HG02970 (cell line): Measurements from ENCODE around the gene TAF4B.
"Not testable (repeated sequence)": the region's sequence is repeated elsewhere in the genome, so short reads cannot be mapped to it uniquely, and the experiment has no call there.

Experiments
- ATAC-seq: cut with Tn5 transposase; IDR thresholded peaks from one replicate; pipeline ENCODE4 v1.9.1; 2021; ENCODE audit warnings: mild to moderate bottlenecking, moderate library complexity, moderate number of reproducible peaks; ENCODE audit not compliant: unreplicated experiment, low FRiP score

Gene TAF4B

GRCh38 chr18:26419746-26420145 lies 193.5 kb downstream of the TAF4B start:
- no peak for ATAC-seq

GRCh38 chr18:26421503-26421902 lies 195.3 kb downstream of the TAF4B start:
- no peak for ATAC-seq

GRCh38 chr18:26421931-26422330 lies 195.7 kb downstream of the TAF4B start:
- no peak for ATAC-seq

GRCh38 chr18:26422472-26423162 lies 196.4 kb downstream of the TAF4B start:
- ATAC-seq: no peak

GRCh38 chr18:26424428-26425147 lies 198.3 kb downstream of the TAF4B start:
- ATAC-seq: no peak

GRCh38 chr18:26425148-26425531 lies 198.9 kb downstream of the TAF4B start:
- ATAC-seq: no peak

- no peak for ATAC-seq
Observed at GRCh38 chr18:26429535-26430226, 203.4 kb downstream of the TAF4B start.

GRCh38 chr18:26432651-26433424 lies 206.6 kb downstream of the TAF4B start:
- ATAC-seq: no peak

GRCh38 chr18:26434887-26435286 lies 208.6 kb downstream of the TAF4B start:
- no peak for ATAC-seq

- ATAC-seq: no peak
Observed at GRCh38 chr18:26435415-26436095, 209.3 kb downstream of the TAF4B start.

- ATAC-seq: no peak
Observed at GRCh38 chr18:26436176-26437051, 210.2 kb downstream of the TAF4B start.

GRCh38 chr18:26437634-26438033 lies 211.4 kb downstream of the TAF4B start:
- not testable (repeated sequence) for ATAC-seq

GRCh38 chr18:26438980-26439379 lies 212.7 kb downstream of the TAF4B start:
- ATAC-seq: peak; percentile 89

GRCh38 chr18:26439537-26439936 lies 213.3 kb downstream of the TAF4B start:
- no peak for ATAC-seq

GRCh38 chr18:26440644-26441043 lies 214.4 kb downstream of the TAF4B start:
- no peak for ATAC-seq
